Measurements from ENCODE around the gene IRS2.

IRS2 gene

GRCh38 chr13:109761695-109762094 lies 24.7 kb downstream of the IRS2 start:
- H3K79me2 ChIP-seq (ENCODE audit: insufficient read depth, low read length), result no peaks in the 10 kb centered on the region
- no peak overlapping the region for H3K4me3 ChIP-seq (ENCODE audit: insufficient read depth, low read length, poor library complexity, severe bottlenecking)
- no peaks in the 10 kb centered on the region for H3K36me3 ChIP-seq (ENCODE audit: low read length)
- no peak overlapping the region for H3K4me2 ChIP-seq (ENCODE audit: low read depth, low read length, poor library complexity, severe bottlenecking)
- no peak overlapping the region for H3K27ac ChIP-seq (ENCODE audit: low read depth, low read length)
- H3F3A ChIP-seq (ENCODE audit: insufficient read depth), result no peaks in the 10 kb centered on the region
- H3K9me2 ChIP-seq (replicated peaks; ENCODE audit: insufficient read depth, low read length), result no peaks in the 10 kb centered on the region
- H3K9me3 ChIP-seq (ENCODE audit: insufficient read depth, low read length), result no peaks in the 10 kb centered on the region
- no peak overlapping the region for H2AFZ ChIP-seq (ENCODE audit: low read depth, low read length, severe bottlenecking)
- no peak overlapping the region for H3K9ac ChIP-seq (ENCODE audit: low read length)
- no peaks in the 10 kb centered on the region for H3K27me3 ChIP-seq (ENCODE audit: low read length)
- no peaks in the 10 kb centered on the region for H4K20me1 ChIP-seq (ENCODE audit: low read depth, low read length)
- no peak for TF ChIP-seq EZH2phosphoT487 (conservative IDR thresholded peaks at IDR 0.05; ENCODE audit: low read length)
- no peak for TF ChIP-seq CTCF (IDR thresholded peaks at IDR 0.05; ENCODE audit: insufficient read depth, low read length, poor library complexity, severe bottlenecking)

GRCh38 chr13:109760951-109761350 lies 25.4 kb downstream of the IRS2 start:
- TF ChIP-seq CTCF (IDR thresholded peaks at IDR 0.05; ENCODE audit: insufficient read depth, low read length, poor library complexity, severe bottlenecking), result no peak
- TF ChIP-seq EZH2phosphoT487 (conservative IDR thresholded peaks at IDR 0.05; ENCODE audit: low read length), result no peak
- no peak overlapping the region for H3K27ac ChIP-seq (ENCODE audit: low read depth, low read length)
- no peaks in the 10 kb centered on the region for H3K27me3 ChIP-seq (ENCODE audit: low read length)
- no peak overlapping the region for H3K9ac ChIP-seq (ENCODE audit: low read length)
- H3K4me3 ChIP-seq (ENCODE audit: insufficient read depth, low read length, poor library complexity, severe bottlenecking), result no peak overlapping the region
- no peak overlapping the region for H3K4me2 ChIP-seq (ENCODE audit: low read depth, low read length, poor library complexity, severe bottlenecking)
- H3K36me3 ChIP-seq (ENCODE audit: low read length), result no peaks in the 10 kb centered on the region
- H2AFZ ChIP-seq (ENCODE audit: low read depth, low read length, severe bottlenecking), result no peak overlapping the region
- H4K20me1 ChIP-seq (ENCODE audit: low read depth, low read length), result no peaks in the 10 kb centered on the region
- H3K9me3 ChIP-seq (ENCODE audit: insufficient read depth, low read length), result no peaks in the 10 kb centered on the region
- no peaks in the 10 kb centered on the region for H3K79me2 ChIP-seq (ENCODE audit: insufficient read depth, low read length)
- H3K9me2 ChIP-seq (replicated peaks; ENCODE audit: insufficient read depth, low read length), result no peaks in the 10 kb centered on the region
- H3F3A ChIP-seq (ENCODE audit: insufficient read depth), result no peaks in the 10 kb centered on the region

- H3K9ac ChIP-seq (ENCODE audit: low read length), result no peak overlapping the region
- H3K79me2 ChIP-seq (ENCODE audit: insufficient read depth, low read length), result no peaks in the 10 kb centered on the region
- no peaks in the 10 kb centered on the region for H4K20me1 ChIP-seq (ENCODE audit: low read depth, low read length)
- no peaks in the 10 kb centered on the region for H3K9me2 ChIP-seq (replicated peaks; ENCODE audit: insufficient read depth, low read length)
- H3K36me3 ChIP-seq (ENCODE audit: low read length), result no peaks in the 10 kb centered on the region
- no peaks in the 10 kb centered on the region for H3F3A ChIP-seq (ENCODE audit: insufficient read depth)
- TF ChIP-seq EZH2phosphoT487 (conservative IDR thresholded peaks at IDR 0.05; ENCODE audit: low read length), result no peak
- H3K4me2 ChIP-seq (ENCODE audit: low read depth, low read length, poor library complexity, severe bottlenecking), result no peak overlapping the region
- H3K4me3 ChIP-seq (ENCODE audit: insufficient read depth, low read length, poor library complexity, severe bottlenecking), result no peak overlapping the region
- no peaks in the 10 kb centered on the region for H3K27me3 ChIP-seq (ENCODE audit: low read length)
- H3K9me3 ChIP-seq (ENCODE audit: insufficient read depth, low read length), result no peaks in the 10 kb centered on the region
- H3K27ac ChIP-seq (ENCODE audit: low read depth, low read length), result no peak overlapping the region
- H2AFZ ChIP-seq (ENCODE audit: low read depth, low read length, severe bottlenecking), result no peak overlapping the region
These were observed 26.0 kb downstream of the IRS2 start for GRCh38 chr13:109760402-109760801.

DNA sequence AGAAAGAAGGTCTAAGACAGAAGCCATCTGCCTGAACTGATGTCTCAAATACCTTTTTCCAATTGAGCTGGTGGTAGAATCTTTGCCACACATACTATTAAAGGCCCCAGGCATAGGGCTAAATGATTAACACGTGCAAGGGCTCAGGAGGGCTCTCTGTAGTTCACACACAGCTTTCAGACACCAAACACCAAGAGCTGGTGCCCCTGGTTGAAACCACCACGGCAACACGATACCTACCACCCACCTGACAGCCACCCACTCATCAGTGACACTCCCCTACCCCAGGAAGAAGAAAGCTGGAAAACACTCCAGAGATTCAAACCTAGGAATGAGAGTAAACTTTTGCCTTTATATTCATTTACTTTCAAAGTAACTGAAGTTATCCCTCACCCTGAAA lies 26.8 kb downstream of the IRS2 start:
- Histone ChIP-seq H2AFZ (ENCODE audit: low read depth, low read length, severe bottlenecking) (no peak overlapping the region), H3F3A (ENCODE audit: insufficient read depth) (no peaks in the 10 kb centered on the region), H3K27me3 (ENCODE audit: low read length) (no peaks in the 10 kb centered on the region), H3K9ac (ENCODE audit: low read length) (no peak overlapping the region), H3K27ac (ENCODE audit: low read depth, low read length) (no peak overlapping the region), H3K4me3 (ENCODE audit: insufficient read depth, low read length, poor library complexity, severe bottlenecking) (no peak overlapping the region), H3K4me2 (ENCODE audit: low read depth, low read length, poor library complexity, severe bottlenecking) (no peak overlapping the region), H3K9me2 (replicated peaks; ENCODE audit: insufficient read depth, low read length) (no peaks in the 10 kb centered on the region), H3K79me2 (ENCODE audit: insufficient read depth, low read length) (no peaks in the 10 kb centered on the region), H4K20me1 (ENCODE audit: low read depth, low read length) (no peaks in the 10 kb centered on the region), H3K36me3 (ENCODE audit: low read length) (no peaks in the 10 kb centered on the region), H3K9me3 (ENCODE audit: insufficient read depth, low read length) (no peaks in the 10 kb centered on the region)
- TF ChIP-seq EZH2phosphoT487 (conservative IDR thresholded peaks at IDR 0.05; ENCODE audit: low read length), result no peak
- no peak for TF ChIP-seq CTCF (IDR thresholded peaks at IDR 0.05; ENCODE audit: insufficient read depth, low read length, poor library complexity, severe bottlenecking)
